ENCODE data around the gene MPDU1. TPM values are rescaled to one million over a fixed set of nuclear protein-coding genes. Genes with fewer than 3 reads are reported as not detected.

Gene MPDU1
- total and polyA plus RNA-seq, 10 of the 15 experiments (the other 5 are each of a cell fraction or from before 2014, with no cell fraction given) = 3.6 to 138 (median 78.9) TPM

DNA sequence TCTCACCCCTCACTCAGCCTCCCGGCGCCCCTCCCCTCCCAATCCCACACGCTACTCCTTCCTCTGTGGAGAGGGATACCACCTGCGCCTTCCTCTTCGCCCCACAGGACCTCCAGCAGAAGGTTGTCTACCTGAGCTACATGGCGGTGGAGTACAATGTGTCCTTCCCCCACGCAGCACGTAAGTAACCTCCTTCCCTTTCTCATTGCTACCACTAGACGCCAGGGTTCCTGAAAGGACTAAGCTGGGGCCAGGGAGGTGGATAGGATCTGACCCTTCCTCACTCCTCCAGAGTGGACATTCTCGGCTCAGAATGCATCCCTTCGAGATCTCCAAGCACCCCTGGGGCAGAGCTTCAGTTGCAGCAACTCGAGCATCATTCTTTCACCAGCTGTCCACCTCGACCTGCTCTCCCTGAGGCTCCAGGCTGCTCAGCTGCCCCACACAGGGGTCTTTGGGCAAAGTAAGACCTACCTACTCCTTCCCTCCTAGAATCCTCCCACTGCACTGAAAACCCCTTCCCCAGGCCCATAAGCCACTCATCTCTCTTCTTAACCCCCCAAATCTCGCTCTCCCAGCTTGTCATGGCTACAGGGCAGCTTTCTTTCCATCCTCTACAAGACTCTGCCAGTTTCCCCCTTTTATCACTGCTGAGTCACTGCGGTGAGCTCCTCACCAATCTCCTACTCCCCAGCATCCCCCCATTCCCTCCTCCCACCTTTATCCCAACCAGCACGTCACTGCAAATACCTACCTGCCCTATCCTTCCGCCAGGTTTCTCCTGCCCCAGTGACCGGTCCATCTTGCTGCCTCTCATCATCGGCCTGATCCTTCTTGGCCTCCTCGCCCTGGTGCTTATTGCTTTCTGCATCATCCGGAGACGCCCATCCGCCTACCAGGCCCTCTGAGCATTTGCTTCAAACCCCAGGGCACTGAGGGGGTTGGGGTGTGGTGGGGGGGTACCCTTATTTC, 2.8 kb upstream of the MPDU1 start:
- no TSS peak for BruUV-seq (replicated peaks)
- Histone ChIP-seq H3K9me3 (replicated peaks; ENCODE audit: control insufficient read depth, insufficient read depth, low read length) (no peaks in the 10 kb centered on the region), H3K79me2 (ENCODE audit: control insufficient read depth, insufficient read depth, low read length) (peaks cover 45% of the 10 kb centered on the region), H3K9ac (ENCODE audit: control insufficient read depth, insufficient read depth, low read length) (no peak overlapping the region), H2AFZ (ENCODE audit: control insufficient read depth, low read depth, low read length) (no peak overlapping the region), H3K36me3 (ENCODE audit: control insufficient read depth in 2 of 2, insufficient read depth in 2 of 2, low read length in 1 of 2) (peaks cover 21 to 32% of the 10 kb centered on the region in 2 experiments), H3K4me2 (ENCODE audit: control insufficient read depth, insufficient read depth) (peak overlapping the region; percentile 52; the same call in 1 of the 2 replicates), H3K4me1 (ENCODE audit: control insufficient read depth, insufficient read depth, low read length) (peaks cover 49% of the 10 kb centered on the region), H3K27ac (ENCODE audit: control insufficient read depth, insufficient read depth) (no peak overlapping the region), H3K27me3 (replicated peaks in 1 of 2; ENCODE audit: control insufficient read depth in 2 of 2, insufficient read depth in 2 of 2, low read length in 1 of 2) (no peaks in the 10 kb centered on the region), H4K20me1 (ENCODE audit: control insufficient read depth, insufficient read depth) (peaks cover 8% of the 10 kb centered on the region), H3K4me3 (no peak overlapping the region)
- POLR2A ChIA-PET = interaction anchor here (0.6 to 1.8 kb wide), 5 partner anchors 23 to 177 kb away, joined by 3 to 9 read pairs (median 4); partner anchors contain the start of genes FXR2, TMEM256 and TP53
- CTCF ChIA-PET = interaction anchor here (1.1 to 3.8 kb wide), 4 partner anchors 8 to 225 kb away, joined by 3 to 18 read pairs (median 6); partner anchors contain the start of gene SENP3
- FAIRE-seq (no peak), ATAC-seq (no peak), DNase-seq (ENCODE audit: low read depth, low spot score) (no peak)
- RAD21 ChIA-PET (ENCODE audit: unreplicated experiment) = interaction anchor here (2.2 kb wide), 1 partner anchor 46 kb away, joined by 8 read pairs; the partner anchor contains the start of gene SAT2
- WGBS (ENCODE audit: insufficient coverage, insufficient replicate concordance, low lambda C conversion rate, missing lambda C conversion rate) = 71% methylated on average over 23 of the region's 23 CpGs
- intact Hi-C loops (cut with micrococcal nuclease; ENCODE audit: unreplicated experiment) = loop anchor here (5.0 kb wide), 1 partner anchor 36 kb away; no protein-coding TSS in a partner anchor
- in situ Hi-C loops (cut with MboI) = no loop called here
- SMC1A ChIA-PET (ENCODE audit: uncharacterized antibody, unreplicated experiment) = no interaction called here
- no peak for TF ChIP-seq KAT2A (conservative IDR thresholded peaks at IDR 0.05; ENCODE audit: control insufficient read depth, low read depth, low read length)
- TF ChIP-seq GABPA (IDR thresholded peaks at IDR 0.05; ENCODE audit: low read depth) = no peak
- TF ChIP-seq, protein P1, sequence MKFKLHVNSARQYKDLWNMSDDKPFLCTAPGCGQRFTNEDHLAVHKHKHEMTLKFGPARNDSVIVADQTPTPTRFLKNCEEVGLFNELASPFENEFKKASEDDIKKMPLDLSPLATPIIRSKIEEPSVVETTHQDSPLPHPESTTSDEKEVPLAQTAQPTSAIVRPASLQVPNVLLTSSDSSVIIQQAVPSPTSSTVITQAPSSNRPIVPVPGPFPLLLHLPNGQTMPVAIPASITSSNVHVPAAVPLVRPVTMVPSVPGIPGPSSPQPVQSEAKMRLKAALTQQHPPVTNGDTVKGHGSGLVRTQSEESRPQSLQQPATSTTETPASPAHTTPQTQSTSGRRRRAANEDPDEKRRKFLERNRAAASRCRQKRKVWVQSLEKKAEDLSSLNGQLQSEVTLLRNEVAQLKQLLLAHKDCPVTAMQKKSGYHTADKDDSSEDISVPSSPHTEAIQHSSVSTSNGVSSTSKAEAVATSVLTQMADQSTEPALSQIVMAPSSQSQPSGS (IDR thresholded peaks at IDR 0.05; ENCODE audit: low read length) = no peak
- no peak for TF ChIP-seq EED (IDR thresholded peaks at IDR 0.05; ENCODE audit: low read depth)
- TF ChIP-seq, protein P2, sequence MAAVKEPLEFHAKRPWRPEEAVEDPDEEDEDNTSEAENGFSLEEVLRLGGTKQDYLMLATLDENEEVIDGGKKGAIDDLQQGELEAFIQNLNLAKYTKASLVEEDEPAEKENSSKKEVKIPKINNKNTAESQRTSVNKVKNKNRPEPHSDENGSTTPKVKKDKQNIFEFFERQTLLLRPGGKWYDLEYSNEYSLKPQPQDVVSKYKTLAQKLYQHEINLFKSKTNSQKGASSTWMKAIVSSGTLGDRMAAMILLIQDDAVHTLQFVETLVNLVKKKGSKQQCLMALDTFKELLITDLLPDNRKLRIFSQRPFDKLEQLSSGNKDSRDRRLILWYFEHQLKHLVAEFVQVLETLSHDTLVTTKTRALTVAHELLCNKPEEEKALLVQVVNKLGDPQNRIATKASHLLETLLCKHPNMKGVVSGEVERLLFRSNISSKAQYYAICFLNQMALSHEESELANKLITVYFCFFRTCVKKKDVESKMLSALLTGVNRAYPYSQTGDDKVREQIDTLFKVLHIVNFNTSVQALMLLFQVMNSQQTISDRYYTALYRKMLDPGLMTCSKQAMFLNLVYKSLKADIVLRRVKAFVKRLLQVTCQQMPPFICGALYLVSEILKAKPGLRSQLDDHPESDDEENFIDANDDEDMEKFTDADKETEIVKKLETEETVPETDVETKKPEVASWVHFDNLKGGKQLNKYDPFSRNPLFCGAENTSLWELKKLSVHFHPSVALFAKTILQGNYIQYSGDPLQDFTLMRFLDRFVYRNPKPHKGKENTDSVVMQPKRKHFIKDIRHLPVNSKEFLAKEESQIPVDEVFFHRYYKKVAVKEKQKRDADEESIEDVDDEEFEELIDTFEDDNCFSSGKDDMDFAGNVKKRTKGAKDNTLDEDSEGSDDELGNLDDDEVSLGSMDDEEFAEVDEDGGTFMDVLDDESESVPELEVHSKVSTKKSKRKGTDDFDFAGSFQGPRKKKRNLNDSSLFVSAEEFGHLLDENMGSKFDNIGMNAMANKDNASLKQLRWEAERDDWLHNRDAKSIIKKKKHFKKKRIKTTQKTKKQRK (IDR thresholded peaks at IDR 0.05; ENCODE audit: low read depth, low read length) = no peak
- TF ChIP-seq, protein P3, sequence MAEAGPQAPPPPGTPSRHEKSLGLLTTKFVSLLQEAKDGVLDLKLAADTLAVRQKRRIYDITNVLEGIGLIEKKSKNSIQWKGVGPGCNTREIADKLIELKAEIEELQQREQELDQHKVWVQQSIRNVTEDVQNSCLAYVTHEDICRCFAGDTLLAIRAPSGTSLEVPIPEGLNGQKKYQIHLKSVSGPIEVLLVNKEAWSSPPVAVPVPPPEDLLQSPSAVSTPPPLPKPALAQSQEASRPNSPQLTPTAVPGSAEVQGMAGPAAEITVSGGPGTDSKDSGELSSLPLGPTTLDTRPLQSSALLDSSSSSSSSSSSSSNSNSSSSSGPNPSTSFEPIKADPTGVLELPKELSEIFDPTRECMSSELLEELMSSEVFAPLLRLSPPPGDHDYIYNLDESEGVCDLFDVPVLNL (IDR thresholded peaks at IDR 0.05; ENCODE audit: low read depth, low read length) = no peak
- TF ChIP-seq, protein P4, sequence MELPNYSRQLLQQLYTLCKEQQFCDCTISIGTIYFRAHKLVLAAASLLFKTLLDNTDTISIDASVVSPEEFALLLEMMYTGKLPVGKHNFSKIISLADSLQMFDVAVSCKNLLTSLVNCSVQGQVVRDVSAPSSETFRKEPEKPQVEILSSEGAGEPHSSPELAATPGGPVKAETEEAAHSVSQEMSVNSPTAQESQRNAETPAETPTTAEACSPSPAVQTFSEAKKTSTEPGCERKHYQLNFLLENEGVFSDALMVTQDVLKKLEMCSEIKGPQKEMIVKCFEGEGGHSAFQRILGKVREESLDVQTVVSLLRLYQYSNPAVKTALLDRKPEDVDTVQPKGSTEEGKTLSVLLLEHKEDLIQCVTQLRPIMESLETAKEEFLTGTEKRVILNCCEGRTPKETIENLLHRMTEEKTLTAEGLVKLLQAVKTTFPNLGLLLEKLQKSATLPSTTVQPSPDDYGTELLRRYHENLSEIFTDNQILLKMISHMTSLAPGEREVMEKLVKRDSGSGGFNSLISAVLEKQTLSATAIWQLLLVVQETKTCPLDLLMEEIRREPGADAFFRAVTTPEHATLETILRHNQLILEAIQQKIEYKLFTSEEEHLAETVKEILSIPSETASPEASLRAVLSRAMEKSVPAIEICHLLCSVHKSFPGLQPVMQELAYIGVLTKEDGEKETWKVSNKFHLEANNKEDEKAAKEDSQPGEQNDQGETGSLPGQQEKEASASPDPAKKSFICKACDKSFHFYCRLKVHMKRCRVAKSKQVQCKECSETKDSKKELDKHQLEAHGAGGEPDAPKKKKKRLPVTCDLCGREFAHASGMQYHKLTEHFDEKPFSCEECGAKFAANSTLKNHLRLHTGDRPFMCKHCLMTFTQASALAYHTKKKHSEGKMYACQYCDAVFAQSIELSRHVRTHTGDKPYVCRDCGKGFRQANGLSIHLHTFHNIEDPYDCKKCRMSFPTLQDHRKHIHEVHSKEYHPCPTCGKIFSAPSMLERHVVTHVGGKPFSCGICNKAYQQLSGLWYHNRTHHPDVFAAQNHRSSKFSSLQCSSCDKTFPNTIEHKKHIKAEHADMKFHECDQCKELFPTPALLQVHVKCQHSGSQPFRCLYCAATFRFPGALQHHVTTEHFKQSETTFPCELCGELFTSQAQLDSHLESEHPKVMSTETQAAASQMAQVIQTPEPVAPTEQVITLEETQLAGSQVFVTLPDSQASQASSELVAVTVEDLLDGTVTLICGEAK (IDR thresholded peaks at IDR 0.05; ENCODE audit: borderline replicate concordance) = no peak
- no peak for TF ChIP-seq BHLHE40 (IDR thresholded peaks at IDR 0.05; ENCODE audit: borderline replicate concordance in 1 of 2, low read depth in 2 of 2, low read length in 1 of 2)
- no peak for TF ChIP-seq SIX5 (IDR thresholded peaks at IDR 0.05; ENCODE audit: low read depth, low read length, severe bottlenecking)
- TF ChIP-seq RBBP5 (conservative IDR thresholded peaks at IDR 0.05) = no peak

All from GM12878 (cell line).